KOPT-K1 (cell line): ENCODE results near the gene CD86.
"Not testable (repeated sequence)": the region's sequence is repeated elsewhere in the genome, so short reads cannot be mapped to it uniquely, and the experiment has no call there.

Source experiments
- H3K27ac ChIP-seq: fragments of 200-600 bp; sonication (generic); 2 replicates; pipeline ENCODE4 v1.5.1; 2016; ENCODE audit warnings: antibody characterized with exemption, mild to moderate bottlenecking, low read depth, low read length; ENCODE audit not compliant: poor library complexity, severe bottlenecking
- H3K36me3 ChIP-seq: fragments of 200-600 bp; sonication (generic); 2 replicates; pipeline ENCODE4 v1.5.1; 2017; ENCODE audit warnings: antibody characterized with exemption, mild to moderate bottlenecking, low read length, moderate library complexity; ENCODE audit not compliant: insufficient read depth
- H3K9me3 ChIP-seq: fragments of 200-600 bp; sonication (generic); 2 replicates; pipeline ENCODE4 v1.5.1; 2017; ENCODE audit warnings: antibody characterized with exemption, low read length, mild to moderate bottlenecking; ENCODE audit not compliant: insufficient read depth, poor library complexity, severe bottlenecking

The CD86 gene

DNA sequence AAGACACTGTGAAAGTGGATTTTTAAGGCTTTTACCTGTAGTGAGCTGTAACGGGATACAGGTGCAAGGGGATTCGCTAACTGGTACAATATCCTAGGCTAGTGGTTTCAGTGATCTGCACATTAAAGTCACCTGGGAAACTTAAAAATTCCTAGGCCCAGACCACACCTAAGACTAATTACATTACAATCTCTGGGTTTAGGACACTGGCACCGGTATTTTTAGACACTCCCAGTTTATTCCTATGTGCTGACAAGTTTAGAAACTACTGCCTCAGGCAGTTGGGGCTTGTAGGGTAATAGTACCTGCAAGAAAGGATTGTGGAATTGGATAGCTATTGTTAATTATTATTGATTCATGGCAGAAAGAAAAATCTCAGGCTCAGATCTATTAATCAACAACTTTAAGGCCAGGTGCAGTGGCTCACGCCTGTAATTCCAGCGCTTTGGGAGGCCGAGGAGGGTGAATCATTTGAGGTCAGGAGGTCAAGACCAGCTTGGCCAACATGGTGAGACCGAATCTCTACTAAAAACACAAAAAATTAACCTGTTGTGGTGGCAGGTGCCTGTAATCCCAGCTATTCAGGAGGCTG, 77.9 kb downstream of the CD86 start:
- Histone ChIP-seq H3K9me3 (peaks cover 4% of the 10 kb centered on the region), H3K36me3 (no peaks in the 10 kb centered on the region), H3K27ac (no peak overlapping the region)

DNA sequence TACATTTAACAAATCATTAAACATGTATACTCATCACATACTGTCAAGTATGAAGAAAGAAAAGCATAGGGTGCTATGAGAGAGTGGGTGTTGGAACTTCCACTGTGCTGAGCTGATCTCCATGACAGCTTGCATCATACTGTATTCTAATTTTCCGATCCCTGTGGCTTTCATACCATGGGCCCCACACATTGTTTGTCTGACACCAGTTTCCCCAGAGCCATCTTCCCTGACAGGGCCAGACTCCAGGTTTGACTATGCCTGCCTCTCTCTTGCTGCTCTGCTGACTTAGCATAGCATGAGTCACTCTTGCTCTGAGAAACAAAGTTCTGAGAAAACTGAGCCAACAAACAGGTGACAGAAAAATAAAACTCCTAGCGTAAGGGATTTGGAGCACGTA, 91.3 kb downstream of the CD86 start:
- Histone ChIP-seq H3K9me3 (no peaks in the 10 kb centered on the region), H3K27ac (no peak overlapping the region)

DNA sequence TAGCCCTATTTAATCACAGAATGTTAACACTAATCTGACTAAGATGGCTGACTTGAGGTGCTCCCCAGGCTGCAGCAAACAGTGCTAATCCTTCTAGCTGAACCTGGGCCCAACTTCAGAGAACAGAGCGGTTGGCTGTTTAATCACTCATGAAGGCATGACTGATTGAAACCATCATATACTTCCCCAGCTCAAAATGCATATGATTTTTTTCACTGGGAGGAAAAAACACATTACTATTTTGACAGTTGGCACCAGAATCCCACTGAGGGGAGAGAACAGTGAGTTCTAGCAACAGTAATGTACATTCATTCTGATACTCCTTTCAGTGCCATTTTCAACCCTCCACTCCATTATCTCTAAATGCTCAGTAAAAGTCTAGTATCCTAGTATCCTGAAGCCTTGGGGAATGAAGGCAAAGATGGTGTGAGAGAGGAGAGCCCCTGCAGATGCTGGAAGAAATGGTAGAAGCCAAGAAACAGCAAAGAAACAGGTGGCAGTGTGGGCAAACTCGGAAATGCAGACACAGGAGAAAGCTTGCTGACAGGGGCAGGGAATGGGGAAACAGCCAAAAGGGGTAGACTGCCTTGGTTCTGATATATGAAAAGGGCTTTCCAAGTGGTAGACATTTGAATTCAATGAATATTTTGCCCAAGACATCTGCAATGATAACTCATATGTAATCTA, 93.9 kb downstream of the CD86 start:
- Histone ChIP-seq H3K9me3 (peaks cover 10% of the 10 kb centered on the region), H3K36me3 (no peaks in the 10 kb centered on the region), H3K27ac (no peak overlapping the region)

More for the DNA sequence above, 91.3 kb downstream of the CD86 start:
- no peaks in the 10 kb centered on the region for H3K36me3 ChIP-seq

DNA sequence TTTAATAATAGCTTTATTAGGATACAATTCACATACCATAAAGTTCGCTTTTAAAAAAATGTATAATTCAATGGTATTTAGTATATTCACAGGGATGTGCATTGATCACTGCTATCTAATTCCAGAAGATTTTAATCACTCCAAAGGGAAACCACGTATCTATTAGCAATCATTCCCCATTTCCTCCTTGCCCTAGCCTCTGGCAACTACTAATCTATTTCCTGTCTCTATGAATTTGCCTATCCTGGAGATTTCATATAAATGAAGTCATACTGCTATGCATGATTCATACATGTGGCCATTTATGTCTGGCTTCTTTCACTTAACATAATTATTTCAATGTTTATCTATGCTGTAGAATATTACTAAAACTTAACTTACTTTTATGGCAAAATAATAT, 96.3 kb downstream of the CD86 start:
- Histone ChIP-seq H3K27ac (no peak overlapping the region), H3K36me3 (no peaks in the 10 kb centered on the region), H3K9me3 (peaks cover 31% of the 10 kb centered on the region)

DNA sequence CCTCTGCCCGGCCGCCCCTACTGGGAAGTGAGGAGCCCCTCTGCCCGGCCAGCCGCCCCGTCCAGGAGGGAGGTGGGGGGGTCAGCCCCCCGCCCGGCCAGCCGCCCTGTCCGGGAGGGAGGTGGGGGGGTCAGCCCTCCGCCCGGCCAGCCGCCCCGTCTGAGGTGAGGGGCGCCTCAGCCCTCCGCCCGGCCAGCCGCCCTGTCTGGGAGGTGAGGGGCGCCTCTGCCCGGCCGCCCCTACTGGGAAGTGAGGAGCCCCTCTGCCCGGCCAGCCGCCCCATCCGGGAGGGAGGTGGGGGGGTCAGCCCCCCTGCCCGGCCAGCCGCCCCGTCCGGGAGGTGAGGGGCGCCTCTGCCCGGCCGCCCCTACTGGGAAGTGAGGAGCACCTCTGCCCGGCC, 109.8 kb downstream of the CD86 start:
- H3K9me3 ChIP-seq, H3K36me3 ChIP-seq, H3K27ac ChIP-seq: not testable (repeated sequence)

DNA sequence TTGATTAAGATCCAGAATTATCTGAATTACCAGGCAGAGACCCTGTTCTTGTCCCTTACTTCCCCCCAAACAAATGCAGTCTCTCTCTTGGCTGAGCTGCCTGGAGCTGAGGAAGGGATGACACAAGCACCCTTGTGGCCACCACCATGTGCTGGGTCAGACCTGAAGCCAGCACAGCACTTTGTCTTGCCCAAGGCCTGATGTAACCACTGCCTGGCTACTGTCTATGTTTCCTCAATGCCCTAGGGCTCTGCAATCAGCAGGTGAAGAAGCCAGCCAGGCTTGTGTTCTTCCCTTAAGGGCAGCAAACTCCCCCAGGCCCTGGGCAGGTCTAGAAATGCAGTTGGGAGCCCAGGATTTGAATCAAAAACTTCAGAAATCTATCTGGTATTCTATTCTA, 112.5 kb downstream of the CD86 start:
- no peaks in the 10 kb centered on the region for H3K36me3 ChIP-seq
- no peak overlapping the region for H3K27ac ChIP-seq
- no peaks in the 10 kb centered on the region for H3K9me3 ChIP-seq

DNA sequence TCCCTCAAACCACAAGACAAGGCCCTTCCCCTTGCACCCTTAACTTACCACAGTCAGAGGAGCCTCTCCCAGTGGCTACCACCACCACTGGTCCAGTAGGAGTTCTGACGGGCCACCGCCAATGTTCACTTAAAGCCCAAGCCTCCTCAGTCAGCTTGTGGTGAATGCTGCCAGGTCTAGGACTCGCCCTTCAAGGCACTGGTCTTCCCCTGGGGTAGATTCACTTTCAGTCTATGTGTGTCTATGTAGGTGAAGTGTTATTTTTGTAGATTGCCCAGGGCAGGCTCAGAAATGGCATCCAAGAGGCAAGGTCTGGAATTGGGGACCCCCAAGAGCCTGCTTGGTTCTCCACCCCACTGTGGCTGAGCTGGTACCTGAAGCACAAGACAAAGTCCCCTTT, 112.9 kb downstream of the CD86 start:
- H3K9me3 ChIP-seq, result no peaks in the 10 kb centered on the region
- no peak overlapping the region for H3K27ac ChIP-seq
- no peaks in the 10 kb centered on the region for H3K36me3 ChIP-seq

DNA sequence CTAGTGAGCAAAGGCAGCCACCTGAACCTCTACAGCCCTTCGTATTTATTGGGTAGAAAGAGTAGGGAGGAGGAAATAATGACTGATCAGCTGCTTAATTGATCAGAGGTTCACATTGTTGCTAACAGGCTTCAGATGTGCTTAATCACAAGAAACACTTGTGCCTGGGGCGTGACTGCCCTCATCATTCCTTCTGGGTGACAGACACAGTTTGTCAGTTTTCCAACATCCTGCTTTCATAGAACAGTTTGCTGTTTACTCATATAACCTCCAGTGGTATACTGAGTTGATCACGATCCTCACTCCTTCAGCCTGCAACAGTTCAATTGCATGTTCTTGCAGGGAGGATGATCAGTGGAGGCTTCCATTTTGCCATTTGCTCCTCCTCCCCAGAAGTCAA, 114.7 kb downstream of the CD86 start:
- Histone ChIP-seq H3K36me3 (no peaks in the 10 kb centered on the region), H3K9me3 (no peaks in the 10 kb centered on the region), H3K27ac (no peak overlapping the region)
